AG04450 (cell line): ENCODE data around the gene COL6A3. TPM values are rescaled to one million over a fixed set of nuclear protein-coding genes. Genes with fewer than 3 reads are reported as not detected.
"Not testable (repeated sequence)": the region's sequence is repeated elsewhere in the genome, so short reads cannot be mapped to it uniquely, and the experiment has no call there.

Source experiments
- CTCF ChIA-PET: fragments of 300-600, 350-600 bp; formaldehyde crosslinking; extraction: SDS; loops from one replicate; lab custom pipeline; 2022; ENCODE audit warnings: antibody characterized with exemption, inconsistent platforms; lab: Charles Lee
- POLR2A ChIA-PET: fragments of 350-600 bp; formaldehyde crosslinking; extraction: SDS; loops from one replicate; lab custom pipeline; 2021; ENCODE audit warnings: antibody characterized with exemption, inconsistent platforms; lab: Yijun Ruan, JAX
- DNase-seq: peaks from one replicate; pipeline ENCODE4 v3.0.0-alpha.2; 2011; ENCODE audit warnings: low read depth, low spot score
- H3K27ac ChIP-seq: one replicate; pipeline ENCODE4 v1.5.1; 2012; ENCODE audit warnings: low read depth, low read length, control low read depth
- H3K27me3 ChIP-seq: one replicate; pipeline ENCODE4 v1.6.0; 2012; ENCODE audit warnings: low read length; ENCODE audit not compliant: control insufficient read depth, insufficient read depth
- H3K4me3 ChIP-seq: 2 replicates; pipeline ENCODE4 v1.5.1; 2011; ENCODE audit warnings: mild to moderate bottlenecking, low read depth, low read length, control low read depth
- H3K9me3 ChIP-seq: 2 replicates; pipeline ENCODE4 v1.5.1; 2012; ENCODE audit warnings: low read length; ENCODE audit not compliant: control insufficient read depth, insufficient read depth
- CTCF ChIP-seq: IDR thresholded peaks from 2 replicates; pipeline ENCODE4 v1.5.1; 2011; ENCODE audit warnings: low read depth, low read length, control low read depth, inconsistent platforms
- polyA plus RNA-seq: library from polyadenylated mRNA; depleted of rRNA; stranded (reverse); fragments of >200 nt; gene quantifications from 2 replicates; pipeline ENCODE4 v1.2.3, GENCODE V29; 2011

Gene COL6A3
- polyA plus RNA-seq, 1 experiment = 1,384 TPM

- POLR2A ChIA-PET = interaction anchor here (0.8 to 2.9 kb wide), 20 partner anchors 8 to 285 kb away, joined by 3 to 25 read pairs (median 4); no protein-coding TSS in a partner anchor
- Histone ChIP-seq H3K9me3 (no peaks in the 10 kb centered on the region; the same call in 1 of the 2 replicates), H3K27me3 (no peaks in the 10 kb centered on the region), H3K4me3 (peak overlapping the region; percentile 100), H3K27ac (peak overlapping the region; percentile 94)
- no peak for DNase-seq
- no peak for TF ChIP-seq CTCF
- CTCF ChIA-PET = interaction anchor here (0.7 to 7.0 kb wide), 10 partner anchors 9 to 159 kb away, joined by 3 to 48 read pairs (median 6); no protein-coding TSS in a partner anchor
Measured at GRCh38 chr2:237412988-237413776, 782 bp downstream of the COL6A3 start.

GRCh38 chr2:237412646-237412987 lies 1.3 kb downstream of the COL6A3 start:
- Histone ChIP-seq H3K4me3 (peak overlapping the region; percentile 100), H3K27ac (peak overlapping the region; percentile 94), H3K9me3 (no peaks in the 10 kb centered on the region; the same call in 1 of the 2 replicates), H3K27me3 (no peaks in the 10 kb centered on the region)
- CTCF ChIA-PET = interaction anchor here (1.0 to 7.0 kb wide), 3 partner anchors 9 to 63 kb away, joined by 3 to 48 read pairs (median 13); no protein-coding TSS in a partner anchor
- TF ChIP-seq CTCF = no peak
- no peak for DNase-seq
- POLR2A ChIA-PET = interaction anchor here (0.8 to 2.9 kb wide), 7 partner anchors 8 to 88 kb away, joined by 3 to 18 read pairs (median 9); no protein-coding TSS in a partner anchor

- 0 out of 2 replicates have a peak, but pooled peaks have one; percentile 2 for TF ChIP-seq CTCF
- Histone ChIP-seq H3K27me3 (no peaks in the 10 kb centered on the region), H3K27ac (peak overlapping the region; percentile 94), H3K4me3 (peak overlapping the region; percentile 100), H3K9me3 (no peaks in the 10 kb centered on the region; the same call in 1 of the 2 replicates)
- no peak for DNase-seq
- ChIA-PET CTCF (interaction anchor here (1.2 to 7.0 kb wide), 11 partner anchors 8 to 290 kb away, joined by 3 to 48 read pairs (median 12); no protein-coding TSS in a partner anchor), POLR2A (interaction anchor here (1.2 to 2.9 kb wide), 2 partner anchors 8 to 54 kb away, joined by 4 to 18 read pairs; no protein-coding TSS in a partner anchor)
Measured at GRCh38 chr2:237411683-237412423, 2.1 kb downstream of the COL6A3 start.

- TF ChIP-seq CTCF = no peak
- no peak for DNase-seq
- Histone ChIP-seq H3K27ac (peak overlapping the region; percentile 94), H3K27me3 (no peaks in the 10 kb centered on the region), H3K9me3 (no peaks in the 10 kb centered on the region; the same call in 1 of the 2 replicates), H3K4me3 (peak overlapping the region; percentile 100)
- POLR2A ChIA-PET = interaction anchor here (1.1 to 1.7 kb wide), 4 partner anchors 54 to 188 kb away, joined by 3 to 8 read pairs (median 4); no protein-coding TSS in a partner anchor
- CTCF ChIA-PET = interaction anchor here (0.8 to 7.0 kb wide), 19 partner anchors 9 to 327 kb away, joined by 3 to 48 read pairs (median 7); no protein-coding TSS in a partner anchor
Measured at GRCh38 chr2:237411092-237411601, 2.8 kb downstream of the COL6A3 start.

- CTCF ChIA-PET = interaction anchor here (0.7 to 7.0 kb wide), 21 partner anchors 8 to 287 kb away, joined by 3 to 48 read pairs (median 5); no protein-coding TSS in a partner anchor
- not testable (repeated sequence) for DNase-seq, H3K9me3 ChIP-seq, H3K27me3 ChIP-seq, H3K27ac ChIP-seq
- H3K4me3 ChIP-seq = peak overlapping the region; percentile 100
- POLR2A ChIA-PET = interaction anchor here (1.2 to 1.7 kb wide), 2 partner anchors 56 to 62 kb away, joined by 3 to 8 read pairs; no protein-coding TSS in a partner anchor
Measured at GRCh38 chr2:237409263-237409662, 4.7 kb downstream of the COL6A3 start.
